ENCODE results near the gene UPK2. TPM values are rescaled to one million over a fixed set of nuclear protein-coding genes. Genes with fewer than 3 reads are reported as not detected.

The UPK2 gene
- total RNA-seq, 1 experiment from 2014 or later: not detected

DNA sequence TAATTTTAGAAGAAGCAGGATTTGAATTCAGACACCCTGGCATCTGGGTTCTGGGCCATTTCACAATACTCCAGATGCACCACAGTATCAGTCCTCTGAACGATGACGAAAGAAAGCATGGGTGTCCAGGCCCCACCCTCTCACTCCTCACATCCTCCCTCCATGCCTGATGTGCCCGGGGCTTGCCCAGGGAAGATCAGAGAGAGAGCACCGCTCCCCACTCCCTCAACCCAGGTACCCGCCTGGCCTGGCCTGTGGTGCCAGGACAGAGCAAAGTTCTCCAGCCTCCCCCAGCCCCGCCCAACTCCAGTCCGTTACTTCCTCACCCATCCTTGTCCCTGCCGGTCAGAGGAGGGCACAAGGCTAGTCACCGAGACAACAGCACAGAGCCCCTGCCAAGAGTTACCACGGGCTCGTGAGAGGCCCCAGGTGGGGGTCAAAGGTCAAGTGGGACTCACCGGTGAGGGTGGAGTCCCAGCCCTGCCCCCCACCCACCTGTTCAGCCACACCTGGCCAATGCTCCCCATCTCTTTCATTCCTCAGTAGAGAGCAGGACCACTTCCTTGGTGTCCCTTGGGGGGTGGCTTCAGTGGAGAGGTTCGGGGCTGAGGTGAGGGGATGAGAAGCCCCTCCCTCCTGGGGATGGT is 38.5 kb upstream of the UPK2 start:
- H3K9me3 Mint-ChIP-seq: no peaks in the 10 kb centered on the region
- H3K27ac Mint-ChIP-seq: peak overlapping the region; percentile 98
- TF ChIP-seq, protein P1, sequence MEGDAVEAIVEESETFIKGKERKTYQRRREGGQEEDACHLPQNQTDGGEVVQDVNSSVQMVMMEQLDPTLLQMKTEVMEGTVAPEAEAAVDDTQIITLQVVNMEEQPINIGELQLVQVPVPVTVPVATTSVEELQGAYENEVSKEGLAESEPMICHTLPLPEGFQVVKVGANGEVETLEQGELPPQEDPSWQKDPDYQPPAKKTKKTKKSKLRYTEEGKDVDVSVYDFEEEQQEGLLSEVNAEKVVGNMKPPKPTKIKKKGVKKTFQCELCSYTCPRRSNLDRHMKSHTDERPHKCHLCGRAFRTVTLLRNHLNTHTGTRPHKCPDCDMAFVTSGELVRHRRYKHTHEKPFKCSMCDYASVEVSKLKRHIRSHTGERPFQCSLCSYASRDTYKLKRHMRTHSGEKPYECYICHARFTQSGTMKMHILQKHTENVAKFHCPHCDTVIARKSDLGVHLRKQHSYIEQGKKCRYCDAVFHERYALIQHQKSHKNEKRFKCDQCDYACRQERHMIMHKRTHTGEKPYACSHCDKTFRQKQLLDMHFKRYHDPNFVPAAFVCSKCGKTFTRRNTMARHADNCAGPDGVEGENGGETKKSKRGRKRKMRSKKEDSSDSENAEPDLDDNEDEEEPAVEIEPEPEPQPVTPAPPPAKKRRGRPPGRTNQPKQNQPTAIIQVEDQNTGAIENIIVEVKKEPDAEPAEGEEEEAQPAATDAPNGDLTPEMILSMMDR (IDR thresholded peaks at IDR 0.05): no peak
- TF ChIP-seq, protein P2, sequence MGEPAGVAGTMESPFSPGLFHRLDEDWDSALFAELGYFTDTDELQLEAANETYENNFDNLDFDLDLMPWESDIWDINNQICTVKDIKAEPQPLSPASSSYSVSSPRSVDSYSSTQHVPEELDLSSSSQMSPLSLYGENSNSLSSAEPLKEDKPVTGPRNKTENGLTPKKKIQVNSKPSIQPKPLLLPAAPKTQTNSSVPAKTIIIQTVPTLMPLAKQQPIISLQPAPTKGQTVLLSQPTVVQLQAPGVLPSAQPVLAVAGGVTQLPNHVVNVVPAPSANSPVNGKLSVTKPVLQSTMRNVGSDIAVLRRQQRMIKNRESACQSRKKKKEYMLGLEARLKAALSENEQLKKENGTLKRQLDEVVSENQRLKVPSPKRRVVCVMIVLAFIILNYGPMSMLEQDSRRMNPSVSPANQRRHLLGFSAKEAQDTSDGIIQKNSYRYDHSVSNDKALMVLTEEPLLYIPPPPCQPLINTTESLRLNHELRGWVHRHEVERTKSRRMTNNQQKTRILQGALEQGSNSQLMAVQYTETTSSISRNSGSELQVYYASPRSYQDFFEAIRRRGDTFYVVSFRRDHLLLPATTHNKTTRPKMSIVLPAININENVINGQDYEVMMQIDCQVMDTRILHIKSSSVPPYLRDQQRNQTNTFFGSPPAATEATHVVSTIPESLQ (CRISPR knock-in tag; IDR thresholded peaks at IDR 0.05): no peak
- TF ChIP-seq, protein P3, sequence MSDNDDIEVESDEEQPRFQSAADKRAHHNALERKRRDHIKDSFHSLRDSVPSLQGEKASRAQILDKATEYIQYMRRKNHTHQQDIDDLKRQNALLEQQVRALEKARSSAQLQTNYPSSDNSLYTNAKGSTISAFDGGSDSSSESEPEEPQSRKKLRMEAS (CRISPR knock-in tag; IDR thresholded peaks at IDR 0.05): 0 out of 2 replicates have a peak, but pooled peaks have one; percentile 32
- TF ChIP-seq, protein P4, sequence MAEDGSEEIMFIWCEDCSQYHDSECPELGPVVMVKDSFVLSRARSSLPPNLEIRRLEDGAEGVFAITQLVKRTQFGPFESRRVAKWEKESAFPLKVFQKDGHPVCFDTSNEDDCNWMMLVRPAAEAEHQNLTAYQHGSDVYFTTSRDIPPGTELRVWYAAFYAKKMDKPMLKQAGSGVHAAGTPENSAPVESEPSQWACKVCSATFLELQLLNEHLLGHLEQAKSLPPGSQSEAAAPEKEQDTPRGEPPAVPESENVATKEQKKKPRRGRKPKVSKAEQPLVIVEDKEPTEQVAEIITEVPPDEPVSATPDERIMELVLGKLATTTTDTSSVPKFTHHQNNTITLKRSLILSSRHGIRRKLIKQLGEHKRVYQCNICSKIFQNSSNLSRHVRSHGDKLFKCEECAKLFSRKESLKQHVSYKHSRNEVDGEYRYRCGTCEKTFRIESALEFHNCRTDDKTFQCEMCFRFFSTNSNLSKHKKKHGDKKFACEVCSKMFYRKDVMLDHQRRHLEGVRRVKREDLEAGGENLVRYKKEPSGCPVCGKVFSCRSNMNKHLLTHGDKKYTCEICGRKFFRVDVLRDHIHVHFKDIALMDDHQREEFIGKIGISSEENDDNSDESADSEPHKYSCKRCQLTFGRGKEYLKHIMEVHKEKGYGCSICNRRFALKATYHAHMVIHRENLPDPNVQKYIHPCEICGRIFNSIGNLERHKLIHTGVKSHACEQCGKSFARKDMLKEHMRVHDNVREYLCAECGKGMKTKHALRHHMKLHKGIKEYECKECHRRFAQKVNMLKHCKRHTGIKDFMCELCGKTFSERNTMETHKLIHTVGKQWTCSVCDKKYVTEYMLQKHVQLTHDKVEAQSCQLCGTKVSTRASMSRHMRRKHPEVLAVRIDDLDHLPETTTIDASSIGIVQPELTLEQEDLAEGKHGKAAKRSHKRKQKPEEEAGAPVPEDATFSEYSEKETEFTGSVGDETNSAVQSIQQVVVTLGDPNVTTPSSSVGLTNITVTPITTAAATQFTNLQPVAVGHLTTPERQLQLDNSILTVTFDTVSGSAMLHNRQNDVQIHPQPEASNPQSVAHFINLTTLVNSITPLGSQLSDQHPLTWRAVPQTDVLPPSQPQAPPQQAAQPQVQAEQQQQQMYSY (CRISPR knock-in tag; IDR thresholded peaks at IDR 0.05): peak; percentile 68
- TF ChIP-seq, protein P5, sequence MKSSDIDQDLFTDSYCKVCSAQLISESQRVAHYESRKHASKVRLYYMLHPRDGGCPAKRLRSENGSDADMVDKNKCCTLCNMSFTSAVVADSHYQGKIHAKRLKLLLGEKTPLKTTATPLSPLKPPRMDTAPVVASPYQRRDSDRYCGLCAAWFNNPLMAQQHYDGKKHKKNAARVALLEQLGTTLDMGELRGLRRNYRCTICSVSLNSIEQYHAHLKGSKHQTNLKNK (CRISPR knock-in tag; IDR thresholded peaks at IDR 0.05): no peak
- TF ChIP-seq ZNF423 (CRISPR knock-in tag; IDR thresholded peaks at IDR 0.05): peak; percentile 37; the same call in 1 of the 2 replicates
- ChIA-PET CTCF (interaction anchor here (1.3 to 2.9 kb wide), 3 partner anchors 8 to 12 kb away, joined by 3 to 34 read pairs (median 4); partner anchors contain the start of gene BCL9L), POLR2A (interaction anchor here (0.6 kb wide), 1 partner anchor 35 kb away, joined by 3 read pairs; no protein-coding TSS in a partner anchor)
- no peaks in the 10 kb centered on the region for H3K27me3 Mint-ChIP-seq (ENCODE audit: low read depth)
- no peaks in the 10 kb centered on the region for H3K36me3 Mint-ChIP-seq
- H3K4me3 Mint-ChIP-seq: peak overlapping the region; percentile 46
- ATAC-seq (peak; percentile 20), DNase-seq (ENCODE audit: low spot score) (no peak)
- peaks cover 88% of the 10 kb centered on the region for H3K4me1 Mint-ChIP-seq

DNA sequence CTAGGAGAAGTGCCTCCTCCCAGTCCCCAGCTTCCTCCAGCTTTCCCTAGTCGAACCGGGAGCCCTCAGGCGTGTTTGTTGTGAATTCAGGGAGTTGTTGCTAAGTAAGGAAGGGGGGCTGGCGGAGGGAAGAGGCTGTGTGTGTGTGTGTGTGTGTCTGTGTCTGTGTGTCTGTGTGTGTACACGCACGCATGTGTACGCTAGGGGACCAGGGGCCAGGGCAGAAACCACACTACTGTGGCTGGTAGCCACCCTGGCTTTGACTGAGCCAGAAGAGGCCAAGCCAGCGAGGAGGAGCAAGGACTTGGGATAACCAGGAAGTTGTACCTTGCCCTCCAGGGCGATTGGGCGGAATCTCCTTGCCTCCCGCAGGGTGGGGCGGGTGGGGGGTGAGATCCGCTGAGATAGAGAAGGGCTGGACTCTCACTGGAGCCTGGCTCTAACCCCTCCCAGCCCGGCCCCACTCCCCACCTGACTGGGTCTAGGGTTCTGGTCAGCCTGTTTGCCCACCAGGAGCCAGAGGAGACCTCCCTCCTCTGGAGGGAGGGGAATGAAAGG is 37.9 kb upstream of the UPK2 start:
- H3K4me1 Mint-ChIP-seq: peaks cover 88% of the 10 kb centered on the region
- DNase-seq (ENCODE audit: low spot score): peak; percentile 60

More for the DNA sequence above, 37.9 kb upstream of the UPK2 start:
- CTCF ChIA-PET: interaction anchor here (2.9 kb wide), 1 partner anchor 11 kb away, joined by 34 read pairs; no protein-coding TSS in a partner anchor
- POLR2A ChIA-PET: no interaction called here
- H3K27me3 Mint-ChIP-seq (ENCODE audit: low read depth): no peaks in the 10 kb centered on the region
- H3K27ac Mint-ChIP-seq: peak overlapping the region; percentile 98
- TF ChIP-seq JUN (CRISPR knock-in tag; IDR thresholded peaks at IDR 0.05): no peak
- TF ChIP-seq, protein P3 (CRISPR knock-in tag; IDR thresholded peaks at IDR 0.05): 0 out of 2 replicates have a peak, but pooled peaks have one; percentile 7
- TF ChIP-seq, protein P6, sequence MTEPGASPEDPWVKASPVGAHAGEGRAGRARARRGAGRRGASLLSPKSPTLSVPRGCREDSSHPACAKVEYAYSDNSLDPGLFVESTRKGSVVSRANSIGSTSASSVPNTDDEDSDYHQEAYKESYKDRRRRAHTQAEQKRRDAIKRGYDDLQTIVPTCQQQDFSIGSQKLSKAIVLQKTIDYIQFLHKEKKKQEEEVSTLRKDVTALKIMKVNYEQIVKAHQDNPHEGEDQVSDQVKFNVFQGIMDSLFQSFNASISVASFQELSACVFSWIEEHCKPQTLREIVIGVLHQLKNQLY (CRISPR knock-in tag; IDR thresholded peaks at IDR 0.05): no peak
- TF ChIP-seq SMAD4 (CRISPR knock-in tag; IDR thresholded peaks at IDR 0.05): no peak
- TF ChIP-seq, protein P1 (IDR thresholded peaks at IDR 0.05): no peak
- H3K36me3 Mint-ChIP-seq: no peaks in the 10 kb centered on the region
- peak; percentile 4 for ATAC-seq
- H3K4me3 Mint-ChIP-seq: peak overlapping the region; percentile 46
- H3K9me3 Mint-ChIP-seq: no peaks in the 10 kb centered on the region
